ENCODE measurements around the gene PPP1R9A. TPM values are rescaled to one million over a fixed set of nuclear protein-coding genes. Genes with fewer than 3 reads are reported as not detected.

PPP1R9A gene
- total RNA-seq, 1 donor from 2014 or later, result 0.79 TPM

DNA sequence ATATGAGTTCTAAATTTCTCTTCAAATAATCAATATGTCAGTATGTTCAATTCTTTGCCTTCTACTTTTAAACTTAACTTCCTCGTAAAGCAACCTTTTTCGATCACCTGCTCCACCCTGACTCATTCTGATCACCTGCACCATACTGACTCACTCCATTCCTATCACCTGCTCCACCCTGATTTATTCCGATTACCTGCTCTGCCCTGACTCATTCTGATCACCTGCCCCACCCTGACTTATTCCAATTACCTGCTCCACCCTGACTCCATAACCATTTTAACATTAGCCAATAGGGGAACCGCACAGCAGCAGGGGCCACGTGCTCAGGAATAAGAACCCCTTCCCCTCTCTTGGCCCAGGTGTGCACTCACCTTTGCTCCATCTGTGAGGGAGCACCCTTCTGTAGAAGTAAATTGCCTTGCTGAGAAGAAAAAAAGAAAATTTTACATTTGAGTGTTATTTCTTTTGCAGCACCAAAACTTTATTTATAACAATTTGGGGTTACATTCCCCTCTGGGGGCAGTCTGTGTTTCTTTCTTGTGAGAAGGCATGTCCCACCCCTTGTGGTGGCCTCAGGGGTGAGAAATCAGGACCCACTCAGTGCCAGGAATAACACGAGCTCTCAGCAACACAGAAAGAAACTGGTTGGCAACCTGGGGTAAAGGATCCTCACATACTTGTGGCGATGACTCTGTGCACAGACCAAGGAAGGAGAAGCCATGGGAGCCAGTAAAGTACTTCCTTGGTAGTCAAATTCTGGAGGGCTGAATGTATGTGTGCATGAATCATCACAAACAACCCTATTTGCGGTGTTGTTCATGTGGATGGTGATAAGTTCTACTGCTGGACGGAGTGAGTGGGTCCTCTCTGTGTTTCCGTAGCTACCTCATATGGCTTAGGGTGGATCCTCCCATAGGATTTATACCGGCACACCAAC lies 29.4 kb upstream of the PPP1R9A start:
- FAIRE-seq (no peak), DNase-seq (ENCODE audit: low read depth) (peak; percentile 8)
- TF ChIP-seq CTCF (IDR thresholded peaks at IDR 0.05; ENCODE audit: insufficient read depth, low read length, severe bottlenecking), result no peak
- Histone ChIP-seq H3K27me3 (ENCODE audit: control insufficient read depth, insufficient read depth, low read length) (no peaks in the 10 kb centered on the region), H3K4me3 (ENCODE audit: low read depth, low read length) (no peak overlapping the region), H3K36me3 (ENCODE audit: control insufficient read depth, insufficient read depth, low read length) (no peaks in the 10 kb centered on the region)

- FAIRE-seq, result no peak
- DNase-seq (ENCODE audit: low read depth), result peak; percentile 73
Observed at GRCh38 chr7:94882891-94883290, 24.5 kb upstream of the PPP1R9A start.

DNA sequence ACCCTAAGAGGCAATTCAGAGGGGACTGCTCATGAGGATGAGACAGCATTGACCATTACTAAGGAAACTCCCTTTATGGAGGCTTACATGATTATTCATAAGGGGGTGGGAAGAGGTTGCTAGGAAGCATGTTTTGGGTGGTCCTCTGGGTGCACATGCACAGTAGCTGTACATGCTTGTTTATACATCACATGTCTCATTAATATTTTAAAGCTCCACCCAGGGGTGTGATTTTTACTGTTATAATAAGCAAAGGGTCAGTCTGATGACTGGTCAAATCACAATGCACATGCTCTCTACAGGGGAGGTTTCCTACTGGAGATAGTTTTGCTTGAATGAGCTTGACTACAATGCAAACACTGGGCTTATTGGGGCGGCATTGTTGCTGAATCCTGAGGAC lies 23.8 kb upstream of the PPP1R9A start:
- DNase-seq (ENCODE audit: low read depth) (no peak), FAIRE-seq (no peak)
- Histone ChIP-seq H3K27me3 (ENCODE audit: control insufficient read depth, insufficient read depth, low read length) (no peaks in the 10 kb centered on the region), H3K4me3 (ENCODE audit: low read depth, low read length) (no peak overlapping the region), H3K36me3 (ENCODE audit: control insufficient read depth, insufficient read depth, low read length) (no peaks in the 10 kb centered on the region)
- no peak for TF ChIP-seq CTCF (IDR thresholded peaks at IDR 0.05; ENCODE audit: insufficient read depth, low read length, severe bottlenecking)

More at GRCh38 chr7:94882891-94883290, 24.5 kb upstream of the PPP1R9A start:
- Histone ChIP-seq H3K36me3 (ENCODE audit: control insufficient read depth, insufficient read depth, low read length) (no peaks in the 10 kb centered on the region), H3K4me3 (ENCODE audit: low read depth, low read length) (no peak overlapping the region), H3K27me3 (ENCODE audit: control insufficient read depth, insufficient read depth, low read length) (no peaks in the 10 kb centered on the region)
- no peak for TF ChIP-seq CTCF (IDR thresholded peaks at IDR 0.05; ENCODE audit: insufficient read depth, low read length, severe bottlenecking)

DNA sequence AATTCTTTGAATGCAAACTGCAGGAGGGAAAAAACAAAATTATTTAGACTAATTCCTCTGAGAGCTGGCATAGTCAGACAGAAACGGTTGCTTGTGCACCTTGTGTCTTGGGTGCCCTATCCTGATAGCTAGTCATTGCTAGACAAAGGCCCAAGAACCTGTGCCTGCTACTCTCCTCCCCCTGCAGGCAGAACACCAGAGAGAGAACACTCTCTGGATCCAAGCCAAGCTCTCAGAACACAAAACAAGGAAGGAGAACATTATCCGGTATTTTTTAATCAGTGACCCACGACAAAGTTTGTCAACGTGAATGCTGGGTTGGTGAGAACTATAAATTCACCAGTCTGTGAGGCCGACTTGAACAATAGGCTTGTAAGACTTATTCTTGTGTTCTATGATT lies 18.8 kb upstream of the PPP1R9A start:
- peak; percentile 32 for DNase-seq (ENCODE audit: low read depth)
- FAIRE-seq, result no peak
- peak; percentile 45 for TF ChIP-seq CTCF (IDR thresholded peaks at IDR 0.05; ENCODE audit: insufficient read depth, low read length, severe bottlenecking)
- Histone ChIP-seq H3K27me3 (ENCODE audit: control insufficient read depth, insufficient read depth, low read length) (no peaks in the 10 kb centered on the region), H3K36me3 (ENCODE audit: control insufficient read depth, insufficient read depth, low read length) (no peaks in the 10 kb centered on the region), H3K4me3 (ENCODE audit: low read depth, low read length) (no peak overlapping the region)

GRCh38 chr7:94888995-94889523 lies 18.3 kb upstream of the PPP1R9A start:
- Histone ChIP-seq H3K36me3 (ENCODE audit: control insufficient read depth, insufficient read depth, low read length) (no peaks in the 10 kb centered on the region), H3K4me3 (ENCODE audit: low read depth, low read length) (no peak overlapping the region), H3K27me3 (ENCODE audit: control insufficient read depth, insufficient read depth, low read length) (no peaks in the 10 kb centered on the region)
- TF ChIP-seq CTCF (IDR thresholded peaks at IDR 0.05; ENCODE audit: insufficient read depth, low read length, severe bottlenecking), result no peak
- no peak for FAIRE-seq
- DNase-seq (ENCODE audit: low read depth), result no peak

Data from bronchial epithelial cell (primary cell).